Endothelial cell of umbilical vein (primary cell): ENCODE data around the gene PTPRE. TPM values are rescaled to one million over a fixed set of nuclear protein-coding genes. Genes with fewer than 3 reads are reported as not detected.

Experiments used
- BruUV-seq: library from RNA; stranded (reverse); fragments of 400-500 nt; replicated peaks from 2 replicates; lab custom pipeline; 2021; lab: Mats Ljungman, UMichigan
- CTCF ChIA-PET: fragments of 300-600, 350-600 bp; sonication (Branson Sonifier 250); formaldehyde crosslinking; loops from one replicate; lab custom pipeline; 2021; ENCODE audit warnings: antibody characterized with exemption, inconsistent platforms; lab: Charles Lee
- POLR2A ChIA-PET: fragments of 300-600, 350-600 bp; sonication (Branson Sonifier 250); formaldehyde crosslinking; loops from one replicate; lab custom pipeline; 2021; ENCODE audit warnings: antibody characterized with exemption, inconsistent platforms; lab: Charles Lee
- DNase-seq: peaks from one replicate; pipeline ENCODE4 v3.0.0-alpha.2; 2011; ENCODE audit warnings: low read depth, low spot score
- FAIRE-seq: peaks from 2 replicates; lab custom pipeline; 2011; peaks lifted over from hg19 to GRCh38; lab: Jason Lieb, UNC
- H2AFZ ChIP-seq: 2 replicates; pipeline ENCODE4 v1.6.0; 2012; ENCODE audit warnings: low read depth, low read length, control low read depth, inconsistent platforms
- H3K27ac ChIP-seq: 2 replicates; pipeline ENCODE4 v1.5.1; 2011; ENCODE audit warnings: low read depth, mild to moderate bottlenecking, control low read depth, low read length, moderate library complexity; ENCODE audit not compliant: insufficient read depth
- H3K27me3 ChIP-seq, 2 experiments: 2 replicates each; pipeline versions ENCODE4 v1.6.0 to v1.6.1; 2011; ENCODE audit warnings: low read length in 2 of 2, mixed read lengths in 1 of 2; ENCODE audit not compliant: control insufficient read depth in 2 of 2, insufficient read depth in 2 of 2
- H3K36me3 ChIP-seq, 2 experiments: 2 replicates in 1 of 2; 3 replicates in 1 of 2; pipeline ENCODE4 v1.5.1; 2011; ENCODE audit warnings: low read length in 2 of 2, mild to moderate bottlenecking in 1 of 2, moderate library complexity in 1 of 2; ENCODE audit not compliant: control insufficient read depth in 2 of 2, insufficient read depth in 2 of 2; ENCODE audit errors: extremely low read depth in 1 of 2
- H3K4me1 ChIP-seq: 3 replicates; pipeline ENCODE4 v1.5.1; 2011; ENCODE audit warnings: mild to moderate bottlenecking, low read length; ENCODE audit not compliant: control insufficient read depth, insufficient read depth; ENCODE audit errors: extremely low read depth
- H3K4me2 ChIP-seq: 2 replicates; pipeline ENCODE4 v1.6.1; 2011; ENCODE audit warnings: low read length, control low read depth, mixed read lengths; ENCODE audit not compliant: insufficient read depth
- H3K4me3 ChIP-seq, 3 experiments: fragments of 200-600 bp in 1 of 3; sonication (generic), shearing (Covaris generic) in 1 of 3; replicated peaks in 1 of 3; 2 replicates each; pipeline ENCODE4 v1.5.1; 2011 to 2016; ENCODE audit warnings: control low read depth in 3 of 3, low read length in 3 of 3, mild to moderate bottlenecking in 2 of 3, inconsistent platforms in 1 of 3, low read depth in 1 of 3, moderate library complexity in 1 of 3; ENCODE audit not compliant: insufficient read depth in 1 of 3
- H3K79me2 ChIP-seq: 2 replicates; pipeline ENCODE4 v1.6.0; 2012; ENCODE audit warnings: low read length, inconsistent platforms; ENCODE audit not compliant: control insufficient read depth, insufficient read depth
- H3K9ac ChIP-seq: replicated peaks from 2 replicates; pipeline ENCODE3; 2011; ENCODE audit warnings: low read length, control low read depth; ENCODE audit not compliant: insufficient read depth; ENCODE audit errors: extremely low read depth
- H3K9me1 ChIP-seq: replicated peaks from 3 replicates; pipeline ENCODE4 v1.6.0; 2011; ENCODE audit warnings: mild to moderate bottlenecking, low read length; ENCODE audit not compliant: control insufficient read depth, insufficient read depth; ENCODE audit errors: extremely low read depth
- H3K9me3 ChIP-seq: replicated peaks from 2 replicates; pipeline ENCODE4 v1.5.1; 2012; ENCODE audit warnings: low read length, inconsistent platforms; ENCODE audit not compliant: control insufficient read depth, insufficient read depth
- H4K20me1 ChIP-seq: replicated peaks from 2 replicates; pipeline ENCODE3; 2011; ENCODE audit warnings: mild to moderate bottlenecking, low read length; ENCODE audit not compliant: control insufficient read depth, insufficient read depth; ENCODE audit errors: extremely low read depth
- CTCF ChIP-seq, 2 donors: IDR thresholded peaks; 1 replicate in 1 of 2; 2 replicates in 1 of 2; pipeline ENCODE4 v1.5.1; 2011; ENCODE audit warnings: low read length in 2 of 2, mild to moderate bottlenecking in 2 of 2, moderate library complexity in 2 of 2, control low read depth in 1 of 2, inconsistent platforms in 1 of 2, low read depth in 1 of 2; ENCODE audit not compliant: insufficient read depth in 1 of 2; ENCODE audit errors: extremely low read depth in 1 of 2
- EZH2 ChIP-seq: IDR thresholded peaks from 2 replicates; pipeline ENCODE4 v1.6.1; 2012; ENCODE audit warnings: borderline replicate concordance, low read depth, mild to moderate bottlenecking, moderate library complexity, low read length, inconsistent platforms; ENCODE audit not compliant: severe bottlenecking
- FOS ChIP-seq: IDR thresholded peaks from 2 replicates; pipeline ENCODE4 v1.6.1; 2011; ENCODE audit warnings: mild to moderate bottlenecking, low read length, moderate library complexity, borderline replicate concordance; ENCODE audit not compliant: insufficient read depth
- GATA2 ChIP-seq: IDR thresholded peaks from 2 replicates; pipeline ENCODE4 v1.7.0; 2011; ENCODE audit warnings: low read depth, mild to moderate bottlenecking, moderate library complexity, mixed read lengths, low read length; ENCODE audit not compliant: insufficient read length, insufficient read depth
- JUN ChIP-seq: IDR thresholded peaks from 2 replicates; pipeline ENCODE4 v1.6.1; 2011; ENCODE audit warnings: borderline replicate concordance, low read depth; ENCODE audit not compliant: insufficient read length, insufficient read depth
- MAX ChIP-seq: IDR thresholded peaks from 2 replicates; pipeline ENCODE4 v1.6.1; 2011; ENCODE audit not compliant: insufficient read depth, insufficient read length
- MYC ChIP-seq: IDR thresholded peaks from one replicate; pipeline ENCODE4 v1.6.1; 2011; ENCODE audit warnings: mild to moderate bottlenecking, low read depth, low read length
- POLR2A ChIP-seq: IDR thresholded peaks from 2 replicates; pipeline ENCODE4 v1.6.1; 2012; ENCODE audit warnings: low read depth, mild to moderate bottlenecking, control low read depth, low read length
- POLR2AphosphoS5 ChIP-seq: IDR thresholded peaks from 2 replicates; pipeline ENCODE4 v1.6.1; 2012; ENCODE audit warnings: low read depth, mild to moderate bottlenecking, control low read depth, low read length, moderate library complexity; ENCODE audit not compliant: insufficient read depth
- dilution Hi-C: fragments of 300-500 bp; cut with MboI; formaldehyde crosslinking; loops from one replicate; pipeline ENCODE4 v1.15.0; 2019; ENCODE audit warnings: low sequenced_read_pairs; ENCODE audit not compliant: extremely low pct_ligation_motif_present
- intact Hi-C: fragments of 100-400 bp; cut with micrococcal nuclease; formaldehyde crosslinking; loops from one replicate; pipeline ENCODE4 v1.10.0; 2022
- polyA plus RNA-seq, 4 experiments: library from polyadenylated mRNA; depleted of rRNA in 3 of 4; stranded (reverse) in 3 of 4; unstranded in 1 of 4; fragments of >200 nt; gene quantifications; 2 replicates each; pipeline versions ENCODE4 v1.2.1 to v1.2.3, GENCODE V29; 2011 to 2012; ENCODE audit warnings: missing spikeins in 1 of 4
- total RNA-seq: library from RNA; stranded (reverse); gene quantifications from 2 replicates; pipeline ENCODE4 v1.2.3, GENCODE V29; 2021

The PTPRE gene
- total and polyA plus RNA-seq, 2 donors (not counting 3 experiments of a cell fraction or from before 2014, with no cell fraction given), result 37.3 to 116 TPM

GRCh38 chr10:127971963-127972615 lies 65.2 kb downstream of the PTPRE start:
- CTCF ChIA-PET, result interaction anchor here (1.1 kb wide), 1 partner anchor 8 kb away, joined by 3 read pairs; no protein-coding TSS in a partner anchor
- no peak for TF ChIP-seq MYC
- no peak for TF ChIP-seq GATA2
- TF ChIP-seq POLR2AphosphoS5, result no peak
- TF ChIP-seq CTCF (IDR thresholded peaks at IDR 0.05; ENCODE audit: extremely low read depth in 1 of 2, insufficient read depth in 1 of 2, low read depth in 1 of 2, low read length in 2 of 2), result no peak
- TF ChIP-seq MAX, result no peak
- TF ChIP-seq POLR2A, result no peak
- no peak for TF ChIP-seq FOS
- no peak for TF ChIP-seq EZH2
- TF ChIP-seq JUN, result no peak

More at GRCh38 chr10:127971963-127972615, 65.2 kb downstream of the PTPRE start:
- dilution Hi-C loops, result no loop called here
- no peaks in the 10 kb centered on the region for H3K79me2 ChIP-seq
- no peaks in the 10 kb centered on the region for H3K36me3 ChIP-seq
- no peaks in the 10 kb centered on the region for H3K9me1 ChIP-seq
- H3K4me3 ChIP-seq, result no peak overlapping the region
- BruUV-seq, result no TSS peak
- no peak for FAIRE-seq
- no peaks in the 10 kb centered on the region for H4K20me1 ChIP-seq
- DNase-seq, result no peak
- intact Hi-C loops, result no loop called here
- H3K9me3 ChIP-seq, result no peaks in the 10 kb centered on the region
- H3K4me1 ChIP-seq, result peaks cover 34% of the 10 kb centered on the region
- no peak overlapping the region for H2AFZ ChIP-seq
- no peak overlapping the region for H3K4me2 ChIP-seq
- H3K27me3 ChIP-seq, result no peaks in the 10 kb centered on the region
- POLR2A ChIA-PET, result no interaction called here
- no peak overlapping the region for H3K27ac ChIP-seq
- H3K9ac ChIP-seq, result no peak overlapping the region
